Trophoblast cell (in vitro differentiated cells and primary cell): ENCODE data around the gene ZNF566.

Experiments used
- DNase-seq, 2 donors: peaks; one replicate each; pipeline ENCODE4 v3.0.0-alpha.2; 2016
- H2AFZ ChIP-seq: 2 replicates; pipeline ENCODE4 v1.6.1; 2013; ENCODE audit warnings: low read length, moderate library complexity, mild to moderate bottlenecking; ENCODE audit not compliant: insufficient read depth, poor library complexity
- H2AK5ac ChIP-seq: 2 replicates; pipeline ENCODE4 v1.6.1; 2013; ENCODE audit warnings: mild to moderate bottlenecking, low read length
- H2BK120ac ChIP-seq: 2 replicates; pipeline ENCODE4 v1.6.1; 2013; ENCODE audit warnings: low read length, mild to moderate bottlenecking, moderate library complexity; ENCODE audit not compliant: insufficient read depth, poor library complexity
- H2BK12ac ChIP-seq: 2 replicates; pipeline ENCODE4 v1.6.1; 2013; ENCODE audit warnings: mild to moderate bottlenecking, low read length, moderate library complexity
- H2BK5ac ChIP-seq: 2 replicates; pipeline ENCODE4 v1.6.1; 2013; ENCODE audit warnings: low read length, low read depth, moderate library complexity, mild to moderate bottlenecking; ENCODE audit not compliant: poor library complexity
- H3K14ac ChIP-seq: 2 replicates; pipeline ENCODE4 v1.6.1; 2013; ENCODE audit warnings: mild to moderate bottlenecking, low read length
- H3K18ac ChIP-seq: 2 replicates; pipeline ENCODE4 v1.6.1; 2013; ENCODE audit warnings: mild to moderate bottlenecking, low read length
- H3K23ac ChIP-seq: 2 replicates; pipeline ENCODE4 v1.6.1; 2013; ENCODE audit warnings: low read length
- H3K27ac ChIP-seq: 2 replicates; pipeline ENCODE4 v1.5.1; 2013; ENCODE audit warnings: low read depth, mild to moderate bottlenecking, inconsistent platforms, low read length, moderate library complexity
- H3K27me3 ChIP-seq: 2 replicates; pipeline ENCODE4 v1.6.1; 2013; ENCODE audit warnings: inconsistent platforms, mild to moderate bottlenecking, low read length, moderate library complexity; ENCODE audit not compliant: insufficient read depth
- H3K36me3 ChIP-seq, 2 experiments: 1 replicate in 1 of 2; 2 replicates in 1 of 2; pipeline ENCODE4 v1.6.1; 2013; ENCODE audit warnings: low read length in 2 of 2, mild to moderate bottlenecking in 2 of 2, moderate library complexity in 1 of 2; ENCODE audit not compliant: insufficient read depth in 2 of 2, control insufficient read depth in 1 of 2
- H3K4ac ChIP-seq: 2 replicates; pipeline ENCODE4 v1.6.1; 2013; ENCODE audit warnings: low read depth, mild to moderate bottlenecking, low read length, moderate library complexity
- H3K4me1 ChIP-seq, 2 experiments: 1 replicate in 1 of 2; 2 replicates in 1 of 2; pipeline ENCODE4 v1.6.1; 2013; ENCODE audit warnings: low read length in 2 of 2, mild to moderate bottlenecking in 2 of 2, moderate library complexity in 1 of 2; ENCODE audit not compliant: insufficient read depth in 2 of 2, control insufficient read depth in 1 of 2
- H3K4me2 ChIP-seq: 2 replicates; pipeline ENCODE4 v1.6.1; 2013; ENCODE audit warnings: inconsistent platforms, mild to moderate bottlenecking, low read length, moderate library complexity
- H3K4me3 ChIP-seq: 2 replicates; pipeline ENCODE4 v1.5.1; 2013; ENCODE audit warnings: mild to moderate bottlenecking, low read depth, low read length, inconsistent platforms
- H3K79me1 ChIP-seq: one replicate; pipeline ENCODE4 v1.6.1; 2013; ENCODE audit warnings: low read length
- H3K79me2 ChIP-seq: 2 replicates; pipeline ENCODE4 v1.6.1; 2013; ENCODE audit warnings: low read length, mild to moderate bottlenecking; ENCODE audit not compliant: control insufficient read depth, insufficient read depth, poor library complexity
- H3K9ac ChIP-seq: 2 replicates; pipeline ENCODE4 v1.6.1; 2013; ENCODE audit warnings: mild to moderate bottlenecking, low read length
- H3K9me3 ChIP-seq: 2 replicates; pipeline ENCODE4 v1.6.1; 2013; ENCODE audit warnings: low read depth, mild to moderate bottlenecking, control low read depth, inconsistent platforms, low read length; ENCODE audit not compliant: insufficient read depth
- H4K12ac ChIP-seq: 2 replicates; pipeline ENCODE4 v1.6.1; 2013; ENCODE audit warnings: low read depth, mild to moderate bottlenecking, low read length, moderate library complexity
- H4K8ac ChIP-seq: 2 replicates; pipeline ENCODE4 v1.6.1; 2013; ENCODE audit warnings: low read depth, mild to moderate bottlenecking, low read length, moderate library complexity
- H4K91ac ChIP-seq: one replicate; pipeline ENCODE4 v1.6.1; 2013; ENCODE audit warnings: low read depth, mild to moderate bottlenecking, low read length, moderate library complexity
- WGBS: extraction: QIAGEN DNeasy Blood & Tissue Kit; methylation state at CpG from one replicate; pipeline ENCODE4 v1.1.7; 2013; ENCODE audit warnings: missing lambda C conversion rate; ENCODE audit not compliant: insufficient read length, insufficient coverage; ENCODE audit errors: extremely low coverage; 5-methylcytosine and 5-hydroxymethylcytosine counted together

ZNF566 gene

DNA sequence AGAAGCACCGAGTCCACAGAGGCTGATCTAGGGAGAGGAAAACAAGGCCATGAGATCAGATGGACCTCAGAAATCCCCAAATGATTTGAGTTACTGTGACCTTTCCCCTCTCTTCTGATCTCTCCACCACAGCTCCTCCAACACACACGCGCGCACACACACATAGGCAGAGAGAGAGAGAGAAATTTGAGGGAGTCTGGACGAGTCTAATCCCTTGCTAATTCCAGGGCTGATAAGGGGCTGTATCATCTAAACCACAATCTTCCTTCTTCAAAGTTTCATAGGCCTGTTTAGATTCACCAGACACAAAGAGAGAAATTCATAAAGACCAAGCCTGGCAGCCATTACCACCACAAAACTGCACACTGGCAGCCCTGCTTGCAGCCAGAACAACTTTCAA lies 79.5 kb downstream of the ZNF566 start:
- H3K4me3 ChIP-seq, result no peak overlapping the region
- H4K91ac ChIP-seq, result no peak overlapping the region
- H3K36me3 ChIP-seq, result peaks cover 9 to 11% of the 10 kb centered on the region in 2 experiments
- H3K9me3 ChIP-seq, result no peaks in the 10 kb centered on the region
- H4K12ac ChIP-seq, result no peak overlapping the region
- H3K9ac ChIP-seq, result no peak overlapping the region
- H3K23ac ChIP-seq, result no peak overlapping the region
- no CpG with 5 or more reads among the region's 5 CpGs for whole genome bisulfite sequencing
- H3K4me2 ChIP-seq, result no peak overlapping the region
- no peak overlapping the region for H2AFZ ChIP-seq
- H3K14ac ChIP-seq, result no peak overlapping the region
- H2BK120ac ChIP-seq, result no peak overlapping the region
- no peak for DNase-seq
- no peak overlapping the region for H3K18ac ChIP-seq
- no peak overlapping the region for H2BK12ac ChIP-seq
- no peak overlapping the region for H4K8ac ChIP-seq
- H3K27ac ChIP-seq, result no peak overlapping the region
- H3K4me1 ChIP-seq, result no peaks in the 10 kb centered on the region
- no peaks in the 10 kb centered on the region for H3K79me2 ChIP-seq
- no peak overlapping the region for H2BK5ac ChIP-seq
- no peak overlapping the region for H2AK5ac ChIP-seq
- no peaks in the 10 kb centered on the region for H3K27me3 ChIP-seq
- H3K79me1 ChIP-seq, result no peaks in the 10 kb centered on the region
- no peak overlapping the region for H3K4ac ChIP-seq

DNA sequence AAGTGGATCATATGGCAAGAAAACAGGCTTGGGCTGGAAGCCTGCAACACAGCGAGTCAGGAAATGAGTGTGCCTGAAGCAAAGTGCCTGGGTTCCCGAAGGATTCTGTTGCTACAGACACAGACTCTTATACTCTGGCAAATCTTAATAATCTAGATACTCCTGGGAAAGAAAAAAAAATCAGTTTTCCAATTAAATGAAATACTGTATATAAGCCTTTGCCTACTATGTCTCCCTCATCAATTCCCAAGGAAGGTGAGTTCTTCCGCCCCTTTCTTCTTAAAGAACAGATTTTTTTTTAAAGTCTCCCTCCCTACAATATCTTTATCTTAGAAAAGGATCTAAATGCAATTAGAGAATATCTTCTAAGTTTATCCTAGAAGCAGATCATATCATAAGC lies 81.3 kb downstream of the ZNF566 start:
- H3K9ac ChIP-seq, result no peak overlapping the region
- no peaks in the 10 kb centered on the region for H3K9me3 ChIP-seq
- H3K18ac ChIP-seq, result no peak overlapping the region
- H3K79me1 ChIP-seq, result no peaks in the 10 kb centered on the region
- no peak overlapping the region for H3K4ac ChIP-seq
- no peaks in the 10 kb centered on the region for H3K4me1 ChIP-seq
- H3K79me2 ChIP-seq, result no peaks in the 10 kb centered on the region
- WGBS, result no CpG with 5 or more reads among the region's 3 CpGs
- peaks cover 9 to 19% of the 10 kb centered on the region in 2 experiments for H3K36me3 ChIP-seq
- no peak overlapping the region for H2BK120ac ChIP-seq
- H3K4me2 ChIP-seq, result no peak overlapping the region
- H2AFZ ChIP-seq, result no peak overlapping the region
- no peak overlapping the region for H2BK5ac ChIP-seq
- H3K27ac ChIP-seq, result no peak overlapping the region
- no peak overlapping the region for H2BK12ac ChIP-seq
- H4K8ac ChIP-seq, result no peak overlapping the region
- no peak overlapping the region for H3K14ac ChIP-seq
- no peak overlapping the region for H4K12ac ChIP-seq
- no peak overlapping the region for H3K23ac ChIP-seq
- H2AK5ac ChIP-seq, result no peak overlapping the region
- H3K4me3 ChIP-seq, result no peak overlapping the region
- no peak overlapping the region for H4K91ac ChIP-seq
- no peak for DNase-seq
- H3K27me3 ChIP-seq, result no peaks in the 10 kb centered on the region

DNA sequence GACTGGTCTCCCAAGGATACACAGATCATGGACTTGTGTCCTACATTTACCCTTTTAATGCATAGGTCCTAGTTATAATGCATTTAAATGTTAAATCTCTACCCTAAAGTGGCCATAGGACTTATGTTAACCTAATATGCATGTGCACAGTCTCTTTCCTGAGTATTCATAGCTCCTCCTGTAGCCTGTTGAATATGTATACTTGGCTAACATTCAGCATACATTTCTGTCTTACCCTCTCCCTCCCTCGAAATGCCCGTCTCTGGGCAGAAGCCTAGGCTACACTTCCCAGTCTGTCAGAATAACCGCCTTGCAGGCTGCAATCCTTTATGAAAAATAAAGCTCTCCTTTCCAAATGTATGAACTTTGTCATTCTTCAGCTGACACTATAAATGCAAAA lies 84.9 kb downstream of the ZNF566 start:
- no peak overlapping the region for H3K4ac ChIP-seq
- no peak overlapping the region for H2AFZ ChIP-seq
- H3K4me2 ChIP-seq, result no peak overlapping the region
- no peak overlapping the region for H2BK5ac ChIP-seq
- H4K8ac ChIP-seq, result no peak overlapping the region
- H3K4me3 ChIP-seq, result no peak overlapping the region
- no peak overlapping the region for H3K9ac ChIP-seq
- no peak overlapping the region for H3K23ac ChIP-seq
- no peak overlapping the region for H2BK12ac ChIP-seq
- no peak overlapping the region for H2BK120ac ChIP-seq
- no peak overlapping the region for H3K14ac ChIP-seq
- H3K79me2 ChIP-seq, result no peaks in the 10 kb centered on the region
- no peaks in the 10 kb centered on the region for H3K9me3 ChIP-seq
- H3K27me3 ChIP-seq, result no peaks in the 10 kb centered on the region
- no peaks in the 10 kb centered on the region for H3K79me1 ChIP-seq
- no peaks in the 10 kb centered on the region for H3K4me1 ChIP-seq
- WGBS, result no CpG with 5 or more reads among the region's 3 CpGs
- no peak overlapping the region for H3K27ac ChIP-seq
- H3K18ac ChIP-seq, result no peak overlapping the region
- peaks cover 14 to 17% of the 10 kb centered on the region in 2 experiments for H3K36me3 ChIP-seq
- no peak for DNase-seq
- no peak overlapping the region for H2AK5ac ChIP-seq
- H4K91ac ChIP-seq, result no peak overlapping the region
- no peak overlapping the region for H4K12ac ChIP-seq

DNA sequence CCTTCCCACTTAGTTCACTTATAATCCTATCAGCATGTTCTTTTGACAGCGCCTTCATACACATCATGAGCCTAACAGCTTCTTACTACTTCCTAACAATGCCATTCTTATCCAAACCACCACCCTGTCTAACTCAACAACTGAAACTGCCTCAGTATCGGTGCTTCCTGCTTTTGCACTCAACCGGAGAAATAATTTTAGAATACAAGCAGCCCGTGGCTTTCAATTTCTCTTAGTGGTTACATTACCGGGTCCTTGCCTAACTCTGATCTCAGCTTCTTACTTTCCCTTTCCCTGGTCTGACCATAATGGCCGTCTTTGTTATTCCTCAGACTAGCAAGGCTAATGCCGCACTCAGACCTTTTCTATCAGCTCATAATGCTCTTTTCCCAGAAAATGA lies 87.9 kb downstream of the ZNF566 start:
- peaks cover 3% of the 10 kb centered on the region for H3K9me3 ChIP-seq
- no peak overlapping the region for H3K18ac ChIP-seq
- no peak overlapping the region for H3K4me2 ChIP-seq
- no peak overlapping the region for H2AK5ac ChIP-seq
- no peak overlapping the region for H3K9ac ChIP-seq
- no CpG with 5 or more reads among the region's 7 CpGs for WGBS
- H2BK120ac ChIP-seq, result no peak overlapping the region
- no peak for DNase-seq
- no peaks in the 10 kb centered on the region for H3K4me1 ChIP-seq
- no peak overlapping the region for H3K4ac ChIP-seq
- H3K36me3 ChIP-seq, result peaks cover 25 to 28% of the 10 kb centered on the region in 2 experiments
- no peak overlapping the region for H3K14ac ChIP-seq
- no peak overlapping the region for H3K4me3 ChIP-seq
- no peaks in the 10 kb centered on the region for H3K79me2 ChIP-seq
- no peak overlapping the region for H3K23ac ChIP-seq
- H2BK5ac ChIP-seq, result no peak overlapping the region
- no peak overlapping the region for H2BK12ac ChIP-seq
- H4K91ac ChIP-seq, result no peak overlapping the region
- no peak overlapping the region for H4K8ac ChIP-seq
- no peak overlapping the region for H4K12ac ChIP-seq
- no peak overlapping the region for H2AFZ ChIP-seq
- H3K27ac ChIP-seq, result no peak overlapping the region
- no peaks in the 10 kb centered on the region for H3K79me1 ChIP-seq
- no peaks in the 10 kb centered on the region for H3K27me3 ChIP-seq
